NCI-H774 (cell line): ENCODE results near the gene CD99L2.
"Not testable (repeated sequence)": the region's sequence is repeated elsewhere in the genome, so short reads cannot be mapped to it uniquely, and the experiment has no call there.

ENCODE experiments used
- DNase-seq: peaks from one replicate; lab custom pipeline; 2025; lab: John Stamatoyannopoulos, UW

CD99L2 gene

DNA sequence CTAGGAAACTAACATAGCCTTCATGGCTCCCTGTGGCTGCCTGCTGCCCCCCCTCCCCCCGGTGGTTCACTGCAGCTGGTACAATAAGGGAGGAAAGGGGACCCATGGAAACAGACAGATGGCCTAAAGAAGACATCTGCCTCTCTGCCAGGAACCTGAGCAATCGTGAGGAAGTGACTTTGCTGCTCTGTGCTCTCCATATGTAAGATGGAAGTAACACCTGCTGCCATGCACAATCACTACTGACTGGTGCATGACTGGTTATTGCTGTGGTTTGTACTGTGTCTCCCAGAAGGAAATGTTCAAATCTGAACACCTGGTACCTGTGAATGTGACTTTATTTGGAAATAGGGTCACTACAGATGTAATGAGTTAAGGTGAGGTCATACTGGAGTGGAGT lies 43.6 kb downstream of the CD99L2 start:
- DNase-seq: peak; percentile 25

GRCh38 chrX:150849996-150850720 lies 48.3 kb downstream of the CD99L2 start:
- DNase-seq: no peak

GRCh38 chrX:150849486-150849885 lies 49.0 kb downstream of the CD99L2 start:
- DNase-seq: no peak

- peak; percentile 94 for DNase-seq
Measured at GRCh38 chrX:150848914-150849365, 49.5 kb downstream of the CD99L2 start.

DNA sequence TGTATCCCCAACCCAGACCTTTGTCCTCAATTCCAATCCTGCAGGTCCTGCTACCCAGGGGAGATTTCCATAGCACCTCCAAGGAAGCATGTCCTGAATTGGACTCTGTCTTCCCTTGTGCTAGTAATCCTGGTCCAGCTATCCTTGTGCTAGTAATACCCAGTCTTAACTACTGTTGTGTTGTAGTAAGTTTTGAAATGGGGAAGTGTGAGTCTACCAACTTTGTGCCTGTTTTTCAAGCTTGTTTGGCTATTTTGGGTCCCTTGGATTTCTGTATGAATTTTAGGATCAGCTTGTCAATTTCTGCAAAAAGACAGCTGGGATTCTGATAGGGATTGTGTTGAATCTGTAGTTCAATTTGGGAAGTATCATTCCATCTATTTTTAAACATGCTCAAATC lies 51.4 kb downstream of the CD99L2 start:
- no peak for DNase-seq

DNA sequence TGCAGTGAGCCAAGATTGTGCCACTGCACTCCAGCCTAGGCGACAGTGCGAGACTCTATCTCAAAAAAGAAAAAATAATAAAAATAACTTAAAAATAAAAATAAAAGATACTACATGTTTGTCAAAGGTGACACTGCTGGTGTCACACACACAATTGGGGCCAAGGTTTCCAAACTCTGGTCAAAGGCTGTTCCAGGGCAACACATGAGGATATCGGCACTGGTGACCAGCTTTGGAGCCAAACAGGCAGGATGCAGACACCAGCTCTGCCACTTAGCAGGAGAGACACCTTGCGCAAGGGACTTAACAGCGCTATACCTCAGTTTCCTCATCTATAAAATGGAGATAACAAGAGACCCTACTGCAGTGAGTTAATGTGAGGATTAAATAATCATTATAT lies 52.3 kb downstream of the CD99L2 start:
- no peak for DNase-seq

DNA sequence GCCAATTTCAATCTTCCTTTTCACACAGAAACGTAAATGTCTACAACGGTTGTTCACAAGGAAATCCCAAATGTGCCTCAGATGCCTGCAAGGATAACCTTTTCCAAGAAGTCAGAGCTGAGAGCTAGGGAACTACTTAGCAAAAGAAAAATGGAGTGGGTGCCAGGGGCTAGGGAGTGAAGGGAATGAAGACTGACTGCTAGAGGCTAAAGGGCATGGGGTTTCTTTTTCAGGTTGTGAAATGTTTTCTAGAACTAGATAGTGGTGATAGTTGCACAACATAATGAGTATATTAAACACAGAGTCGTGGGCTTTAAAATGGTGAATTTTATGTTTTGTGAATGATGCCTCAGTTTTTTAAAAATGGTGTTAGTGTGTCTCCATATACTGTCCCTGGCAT lies 53.4 kb downstream of the CD99L2 start:
- no peak for DNase-seq

GRCh38 chrX:150844016-150844415 lies 54.5 kb downstream of the CD99L2 start:
- no peak for DNase-seq

- DNase-seq: peak; percentile 38
Measured at GRCh38 chrX:150842198-150842685, 56.2 kb downstream of the CD99L2 start.

DNA sequence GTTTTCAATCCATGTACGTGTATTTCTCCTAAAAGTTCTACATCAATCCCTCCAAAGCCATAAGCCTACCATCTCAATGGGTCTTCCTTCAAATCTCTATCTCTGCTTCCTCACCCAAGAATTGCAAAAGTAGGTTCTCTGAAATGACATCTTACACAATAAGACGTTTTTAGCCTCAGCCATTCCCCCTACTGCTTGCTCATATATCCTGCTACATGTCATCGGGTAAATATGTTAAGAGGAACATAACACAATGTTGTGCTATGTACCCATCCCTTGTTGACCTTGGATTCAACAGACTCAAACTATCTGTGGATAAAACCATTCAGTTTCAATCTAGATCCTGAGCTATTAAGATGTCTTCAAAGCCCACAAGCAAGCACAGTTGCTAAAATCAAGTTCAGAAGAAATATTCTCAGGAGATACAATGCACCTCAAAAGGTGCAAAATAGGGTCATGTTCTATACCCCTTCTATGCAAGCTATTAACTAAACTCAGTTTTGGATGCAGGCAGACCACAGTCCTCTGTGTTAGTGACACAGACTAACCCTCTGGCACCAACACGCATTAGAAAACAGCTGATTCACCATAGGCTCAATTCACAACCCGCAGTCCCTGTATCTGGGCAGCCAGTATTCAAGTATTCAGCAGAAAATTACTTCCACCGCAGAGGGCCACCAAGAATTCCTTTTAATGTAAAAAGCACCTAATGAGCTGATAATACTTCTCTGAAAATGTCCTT lies 56.8 kb downstream of the CD99L2 start:
- no peak for DNase-seq

DNA sequence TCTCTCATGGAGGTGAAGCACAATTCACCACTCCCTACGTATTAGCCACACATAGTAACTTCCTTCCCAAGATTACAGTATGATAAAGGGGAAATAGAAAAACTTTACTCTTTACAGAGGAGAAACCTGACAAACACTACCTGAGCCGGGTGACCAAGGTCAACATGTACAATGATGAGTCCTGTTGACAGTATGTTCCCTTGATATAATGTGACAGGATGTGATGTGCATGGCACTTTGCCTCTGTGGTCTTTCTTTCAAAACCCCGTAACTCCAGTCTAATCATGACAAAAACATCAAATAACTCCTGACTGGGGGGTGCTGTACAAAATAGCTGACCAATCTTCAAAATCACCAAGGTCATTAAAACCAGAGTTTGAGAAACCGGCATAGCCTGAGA lies 60.6 kb downstream of the CD99L2 start:
- no peak for DNase-seq

- DNase-seq: no peak
Measured at GRCh38 chrX:150834695-150835094, 63.8 kb downstream of the CD99L2 start.

DNA sequence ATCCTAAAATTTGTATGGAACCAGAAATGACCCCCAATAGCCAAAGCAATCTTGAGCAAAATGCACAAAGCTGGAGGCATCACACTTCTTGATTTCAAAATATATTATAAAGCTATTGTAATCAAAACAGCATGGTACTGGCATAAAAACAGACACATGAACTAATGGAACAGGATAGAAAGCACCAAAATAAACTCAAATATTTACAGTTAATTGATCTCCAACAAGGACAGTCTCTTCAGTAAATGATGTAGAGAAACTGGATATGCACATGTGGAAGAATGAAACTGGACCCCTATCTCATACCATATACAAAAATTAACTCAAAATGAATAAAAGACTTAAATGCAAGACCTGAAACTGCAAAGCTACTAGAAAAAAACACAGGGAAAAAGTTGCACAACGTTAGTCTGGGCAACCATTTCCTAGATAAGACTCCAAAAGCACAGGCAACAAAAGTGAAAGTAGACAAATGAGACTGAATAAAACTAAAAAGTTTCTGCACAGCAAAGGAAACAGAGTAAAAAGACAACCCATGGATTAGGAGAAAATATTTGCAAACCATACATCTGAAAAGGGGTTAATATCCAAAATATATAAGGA lies 64.9 kb downstream of the CD99L2 start:
- no peak for DNase-seq

GRCh38 chrX:150831863-150832262 lies 66.6 kb downstream of the CD99L2 start:
- no peak for DNase-seq

DNA sequence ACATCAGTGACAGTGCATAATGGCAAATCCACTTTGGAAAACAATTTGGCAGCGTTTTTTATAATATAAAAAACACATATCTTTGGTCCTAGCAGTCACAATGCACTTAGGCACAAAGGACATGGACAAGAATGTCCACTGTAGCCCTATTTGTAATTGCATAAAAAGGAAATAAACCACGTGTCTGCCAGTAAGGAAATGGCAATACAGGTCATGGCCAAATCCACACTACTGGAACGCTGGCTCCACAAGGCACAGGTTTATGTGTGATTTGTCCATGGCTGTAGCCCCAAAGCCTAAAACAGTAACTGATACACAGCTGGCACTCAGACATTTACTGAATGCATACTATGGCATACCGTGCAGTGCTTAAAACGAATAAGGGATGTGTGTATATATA lies 69.7 kb downstream of the CD99L2 start:
- DNase-seq: no peak

DNA sequence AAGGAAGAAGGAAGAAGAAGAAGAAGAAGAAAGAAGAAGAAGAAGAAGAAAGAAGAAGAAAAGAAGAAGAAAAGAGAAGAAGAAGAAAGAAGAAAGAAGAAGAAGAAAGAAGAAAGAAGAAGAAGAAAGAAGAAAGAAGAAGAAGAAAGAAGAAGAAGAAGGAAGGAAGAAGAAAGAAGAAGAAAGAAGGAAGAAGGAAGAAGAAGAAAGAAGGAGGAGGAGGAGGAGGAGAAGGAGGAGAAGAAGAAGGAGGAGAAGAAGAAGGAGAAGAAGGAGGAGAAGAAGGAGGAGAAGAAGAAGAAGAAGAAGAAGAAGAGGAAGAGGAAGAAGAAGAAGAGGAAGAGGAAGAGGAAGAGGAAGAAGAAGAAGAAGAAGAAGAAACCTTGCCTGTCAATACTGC lies 74.1 kb downstream of the CD99L2 start:
- DNase-seq: not testable (repeated sequence)

DNA sequence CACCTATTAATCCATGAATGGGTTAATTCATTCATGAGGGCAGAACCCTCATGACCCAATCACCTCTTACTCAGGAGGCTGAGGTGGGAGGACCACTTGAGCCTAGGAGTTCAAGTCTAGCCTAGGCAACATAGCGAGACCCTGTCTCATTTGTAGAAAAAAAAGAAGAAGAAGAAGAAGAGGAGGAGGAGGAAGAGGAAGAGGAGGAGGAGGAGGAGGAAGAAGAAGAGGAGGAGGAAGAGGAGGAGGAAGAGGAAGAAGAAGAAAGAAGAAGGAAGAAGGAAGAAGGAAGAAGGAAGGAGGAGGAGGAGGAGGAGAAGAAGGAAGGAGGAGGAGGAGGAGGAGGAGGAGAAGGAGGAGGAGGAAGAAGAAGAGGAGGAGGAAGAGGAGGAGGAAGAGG lies 74.6 kb downstream of the CD99L2 start:
- DNase-seq: not testable (repeated sequence)

GRCh38 chrX:150821971-150822370 lies 76.5 kb downstream of the CD99L2 start:
- no peak for DNase-seq

DNA sequence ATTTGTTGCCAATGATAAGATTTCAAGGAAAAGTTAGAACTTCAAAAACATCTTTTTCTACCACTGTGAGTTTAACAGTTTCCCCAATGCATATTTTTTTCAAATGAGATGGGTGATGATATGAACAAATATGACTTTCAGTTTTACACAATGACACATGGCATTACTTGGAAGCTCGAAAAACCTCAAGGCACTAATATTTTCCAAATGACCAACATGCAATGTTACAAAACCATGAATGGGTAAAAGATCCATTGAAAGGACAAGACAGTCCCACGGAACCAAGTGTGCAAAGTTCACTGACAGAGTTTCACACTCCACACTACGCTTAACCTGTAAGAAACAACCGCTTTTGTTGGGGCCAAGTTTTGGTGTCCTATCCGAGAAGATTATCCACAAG lies 84.5 kb downstream of the CD99L2 start:
- DNase-seq: no peak

- no peak for DNase-seq
Measured at GRCh38 chrX:150806827-150807226, 91.6 kb downstream of the CD99L2 start.

DNA sequence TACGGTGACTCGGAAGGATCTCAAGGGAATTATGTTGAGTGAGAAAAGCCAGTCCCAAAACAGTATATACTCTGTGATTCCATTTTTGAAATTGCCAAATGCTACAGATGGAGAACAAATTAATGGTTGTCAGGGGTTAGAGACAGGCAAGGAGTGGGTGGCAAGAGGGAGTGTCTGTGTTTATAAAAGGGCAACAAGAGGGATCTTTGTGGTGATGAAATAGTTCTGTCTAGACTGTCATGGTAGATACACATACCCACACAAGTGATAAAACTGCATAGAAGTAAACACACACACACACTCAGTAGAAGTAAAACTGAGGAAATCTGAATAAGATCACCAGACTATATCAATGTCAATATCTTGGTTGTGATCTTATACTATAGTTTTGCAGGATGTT lies 92.7 kb downstream of the CD99L2 start:
- no peak for DNase-seq

GRCh38 chrX:150792949-150793527 lies 105.4 kb downstream of the CD99L2 start:
- DNase-seq: no peak

- no peak for DNase-seq
Measured at GRCh38 chrX:150790021-150790420, 108.4 kb downstream of the CD99L2 start.
